Measurements from ENCODE around the gene EIF3L.

The EIF3L gene

DNA sequence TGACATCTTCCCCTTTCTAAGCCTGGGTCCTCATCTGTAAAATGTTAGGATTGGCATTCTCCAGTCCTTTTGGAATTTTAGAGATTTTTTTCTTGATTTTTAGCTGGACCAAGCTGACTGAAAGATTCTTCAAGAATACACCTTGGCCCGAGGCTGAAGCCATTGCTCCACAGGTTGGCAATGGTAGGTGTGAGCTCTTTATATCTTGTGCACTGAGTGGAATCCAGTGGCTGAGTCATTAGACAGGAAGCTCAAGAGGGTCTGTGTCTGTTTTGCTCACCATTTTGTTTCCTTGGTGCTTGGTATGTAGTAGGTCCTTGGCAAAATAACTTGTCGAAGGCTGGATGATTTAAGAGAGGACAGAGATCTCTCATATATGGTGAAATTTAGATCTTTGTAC lies 6.2 kb downstream of the EIF3L start:
- DNase-seq = no peak

GRCh38 chr22:37860796-37861421 lies 11.7 kb downstream of the EIF3L start:
- peak; percentile 14 for DNase-seq

DNA sequence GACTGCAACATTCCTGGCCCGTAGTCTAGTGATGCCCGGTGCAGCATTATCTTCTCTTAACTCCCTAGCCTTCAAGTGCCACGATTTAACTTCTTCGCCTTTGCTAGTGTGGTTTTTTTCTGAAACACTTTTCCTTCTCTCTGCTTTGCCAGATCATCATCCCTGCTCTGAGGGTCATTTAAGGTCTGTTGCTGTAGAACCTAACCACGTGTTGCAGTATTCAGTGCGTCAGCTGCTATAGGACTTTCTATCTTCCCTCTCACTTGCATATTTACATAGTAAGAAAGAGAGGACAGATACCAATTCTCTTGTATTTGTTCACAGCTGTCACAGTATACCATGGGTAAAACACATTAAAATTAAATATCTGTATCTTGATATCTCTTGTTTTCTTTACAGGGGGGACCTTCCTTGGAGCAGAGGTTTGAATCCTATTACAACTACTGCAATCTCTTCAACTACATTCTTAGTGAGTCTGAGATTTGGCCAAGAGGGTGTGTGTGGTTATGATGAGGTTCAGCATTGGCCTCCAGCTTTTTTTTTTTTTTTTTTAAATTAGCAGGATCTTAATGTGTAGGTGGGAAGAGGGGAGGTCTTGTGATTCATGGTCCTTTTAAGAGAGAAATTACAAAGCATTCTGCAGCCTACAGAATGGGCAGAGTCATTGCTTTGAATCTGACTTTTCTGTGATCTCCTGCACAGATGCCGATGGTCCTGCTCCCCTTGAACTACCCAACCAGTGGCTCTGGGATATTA lies 13.5 kb downstream of the EIF3L start:
- DNase-seq = no peak

- DNase-seq = no peak
Measured at GRCh38 chr22:37865510-37865909, 16.3 kb downstream of the EIF3L start.

- DNase-seq = peak; percentile 53
Measured at GRCh38 chr22:37870273-37870672, 21.1 kb downstream of the EIF3L start.

DNA sequence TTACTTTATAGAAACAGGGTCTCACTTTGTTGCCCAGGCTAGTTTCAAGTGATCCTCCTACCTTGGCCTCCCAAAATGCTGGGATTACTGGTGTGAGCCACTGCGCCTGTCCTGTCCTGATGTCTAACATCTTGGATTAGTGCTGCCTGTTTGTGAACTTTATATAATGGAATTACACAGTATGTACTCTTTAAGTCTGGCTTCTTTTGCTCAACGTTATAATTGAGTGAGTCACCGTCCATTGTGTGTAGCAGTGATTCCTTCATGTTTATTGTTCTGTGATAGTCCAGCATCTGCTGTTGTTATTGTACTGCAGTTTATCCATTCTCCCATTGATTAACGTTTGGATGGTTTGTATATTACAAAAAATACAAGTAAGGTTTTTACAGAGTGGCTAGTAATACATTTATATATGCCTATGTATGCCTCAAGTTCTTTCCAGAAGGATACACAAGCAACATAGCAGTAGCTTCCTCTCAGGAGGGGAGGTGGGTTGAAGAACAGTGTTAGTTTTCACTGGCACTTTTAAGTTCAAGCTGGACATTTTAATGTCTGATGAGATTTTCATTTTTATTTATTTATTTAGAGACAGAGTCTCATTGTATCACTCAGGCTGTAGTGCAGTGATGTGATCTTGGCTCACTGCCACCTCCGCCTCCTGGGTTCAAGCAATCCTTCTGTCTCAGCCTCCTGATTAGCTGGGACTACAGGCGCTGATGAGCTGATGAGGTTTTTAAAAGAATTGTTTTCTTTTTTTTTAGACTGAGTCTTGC lies 31.6 kb downstream of the EIF3L start:
- DNase-seq = no peak

- DNase-seq = no peak
Measured at GRCh38 chr22:37884420-37884819, 35.2 kb downstream of the EIF3L start.

DNA sequence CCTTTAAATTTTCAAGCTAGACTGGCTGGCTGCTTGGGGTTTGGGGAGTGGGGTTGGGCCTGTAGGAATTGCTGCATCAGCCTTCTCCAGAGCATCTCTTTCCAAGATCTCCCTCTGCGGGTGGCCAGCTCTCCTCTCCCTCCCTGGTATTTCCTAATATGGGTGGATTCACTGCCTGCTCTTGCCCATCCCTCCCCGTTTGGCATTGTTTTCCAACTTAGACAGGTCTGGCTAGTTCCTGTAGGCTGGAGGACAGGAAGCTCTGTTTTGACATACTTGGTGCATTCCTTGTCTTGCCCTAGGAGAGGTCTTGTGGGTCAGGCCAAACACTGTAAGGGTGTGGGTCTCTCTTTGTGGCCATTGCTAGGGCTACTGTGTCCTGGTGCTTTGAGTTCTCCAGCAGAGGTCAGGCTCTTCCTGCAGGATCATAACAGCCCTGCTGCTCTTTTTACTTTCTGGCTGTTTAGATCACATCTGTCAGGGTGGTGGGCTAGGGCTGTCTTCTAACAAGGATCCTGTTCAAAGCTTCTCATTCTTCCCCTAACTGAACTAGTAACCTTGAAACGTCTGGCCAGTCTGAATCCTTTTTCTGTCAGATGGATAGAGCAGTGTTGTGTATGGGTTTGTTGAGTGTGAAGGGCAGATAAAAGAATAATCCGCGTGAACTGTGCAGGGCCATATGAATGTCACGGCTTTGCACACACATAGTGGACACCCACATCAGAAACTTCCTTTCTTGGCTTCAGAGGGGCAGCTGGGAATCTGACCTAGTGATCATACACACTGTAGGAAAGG lies 38.6 kb downstream of the EIF3L start:
- DNase-seq = no peak

- no peak for DNase-seq
Measured at GRCh38 chr22:37891926-37892325, 42.7 kb downstream of the EIF3L start.

- no peak for DNase-seq
Measured at GRCh38 chr22:37892566-37893335, 43.5 kb downstream of the EIF3L start.

DNA sequence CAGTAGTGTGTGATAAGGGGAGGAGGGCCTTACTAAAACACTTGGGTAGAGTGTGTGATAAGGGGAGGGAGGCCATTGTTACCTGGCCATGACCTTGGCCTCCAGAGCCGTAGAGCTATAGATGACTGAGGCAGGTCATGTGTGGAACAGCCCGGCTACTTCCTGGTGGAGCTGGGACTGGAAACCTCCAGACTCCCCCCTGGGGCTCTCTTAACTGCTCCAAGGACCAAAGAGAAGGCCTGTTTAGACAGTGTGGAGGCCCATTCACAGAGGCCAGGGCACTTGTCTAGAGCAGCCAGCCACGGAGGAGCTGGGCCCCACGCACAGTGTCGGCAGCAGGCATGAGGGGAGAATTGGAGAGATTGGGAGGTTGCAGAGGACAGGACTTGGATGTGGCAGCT lies 44.4 kb downstream of the EIF3L start:
- no peak for DNase-seq

DNA sequence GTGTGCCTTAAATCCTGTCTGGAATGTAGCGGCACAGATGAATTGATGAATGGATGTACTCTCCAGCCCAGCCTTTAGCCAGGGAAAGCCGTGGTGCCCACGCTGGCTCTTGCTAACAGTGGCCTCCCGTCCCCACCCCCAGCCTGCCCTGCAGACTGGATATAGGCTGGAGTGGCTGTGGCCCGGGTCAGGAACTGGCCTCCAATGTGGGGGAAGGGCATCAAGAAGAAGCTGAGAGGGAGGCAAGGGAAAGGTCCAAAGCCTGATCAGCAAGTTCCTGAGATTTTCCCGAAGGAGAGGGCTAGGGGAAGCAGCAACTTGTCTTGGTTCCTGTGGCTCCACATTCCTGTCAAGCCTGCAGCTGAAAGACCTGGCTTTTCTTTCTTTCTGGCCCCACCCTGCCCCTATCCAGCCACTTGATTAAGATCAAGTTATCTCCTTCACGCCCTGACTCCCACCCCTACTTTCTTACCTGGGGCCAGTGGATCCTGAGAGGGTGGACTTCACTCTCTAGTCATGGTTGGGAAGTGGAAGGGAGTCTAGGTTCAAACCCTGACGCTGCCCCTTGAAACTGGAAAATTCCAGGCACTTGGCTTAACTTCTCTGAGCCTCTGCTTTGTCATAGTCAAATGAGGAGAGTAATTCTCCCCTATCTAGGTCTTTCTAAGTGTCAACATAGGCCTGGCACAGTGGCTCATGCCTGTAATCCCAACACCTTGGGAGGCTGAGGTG lies 45.9 kb downstream of the EIF3L start:
- no peak for DNase-seq

- DNase-seq = peak; percentile 49
Measured at GRCh38 chr22:37896181-37896592, 47.0 kb downstream of the EIF3L start.

DNA sequence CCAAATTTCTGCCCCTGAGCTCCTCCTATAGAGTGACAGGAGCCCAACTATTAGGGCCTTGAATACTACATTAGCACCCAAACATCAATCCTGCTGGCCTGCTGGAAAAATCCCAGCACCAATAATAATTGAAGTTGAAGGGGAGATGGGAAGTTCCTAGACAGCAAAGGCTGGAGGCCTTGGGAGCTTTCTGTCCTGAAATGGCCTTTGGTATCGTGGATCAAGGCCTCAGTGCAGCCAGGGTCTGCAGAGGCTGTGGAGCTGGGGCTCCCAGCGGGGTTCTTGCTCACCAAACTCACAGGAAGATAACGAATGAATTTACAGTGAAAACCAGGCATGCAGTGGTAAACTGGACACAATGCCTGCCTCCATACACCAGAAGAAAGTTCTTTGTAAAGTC lies 47.7 kb downstream of the EIF3L start:
- DNase-seq = no peak

DNA sequence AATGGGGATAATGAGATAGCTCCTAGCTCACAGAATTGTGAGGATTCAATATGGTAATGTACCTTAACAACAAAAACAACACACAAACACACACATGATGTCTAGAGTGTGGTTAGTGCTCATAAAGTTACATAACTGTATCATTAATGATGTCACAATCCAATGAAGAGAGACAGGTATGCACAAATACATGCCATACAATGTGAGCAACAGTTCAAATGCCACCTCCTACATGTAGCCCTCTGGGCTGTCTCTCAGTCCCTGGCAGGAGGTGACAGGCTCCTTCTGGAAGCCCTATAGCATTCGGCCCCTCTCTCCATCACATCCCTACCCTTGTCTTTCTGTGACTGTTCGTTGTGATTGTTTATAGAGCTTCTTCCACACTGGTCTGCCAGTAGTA lies 48.6 kb downstream of the EIF3L start:
- DNase-seq = no peak

- no peak for DNase-seq
Measured at GRCh38 chr22:37898441-37899181, 49.4 kb downstream of the EIF3L start.

- DNase-seq = no peak
Measured at GRCh38 chr22:37904572-37905533, 55.6 kb downstream of the EIF3L start.

DNA sequence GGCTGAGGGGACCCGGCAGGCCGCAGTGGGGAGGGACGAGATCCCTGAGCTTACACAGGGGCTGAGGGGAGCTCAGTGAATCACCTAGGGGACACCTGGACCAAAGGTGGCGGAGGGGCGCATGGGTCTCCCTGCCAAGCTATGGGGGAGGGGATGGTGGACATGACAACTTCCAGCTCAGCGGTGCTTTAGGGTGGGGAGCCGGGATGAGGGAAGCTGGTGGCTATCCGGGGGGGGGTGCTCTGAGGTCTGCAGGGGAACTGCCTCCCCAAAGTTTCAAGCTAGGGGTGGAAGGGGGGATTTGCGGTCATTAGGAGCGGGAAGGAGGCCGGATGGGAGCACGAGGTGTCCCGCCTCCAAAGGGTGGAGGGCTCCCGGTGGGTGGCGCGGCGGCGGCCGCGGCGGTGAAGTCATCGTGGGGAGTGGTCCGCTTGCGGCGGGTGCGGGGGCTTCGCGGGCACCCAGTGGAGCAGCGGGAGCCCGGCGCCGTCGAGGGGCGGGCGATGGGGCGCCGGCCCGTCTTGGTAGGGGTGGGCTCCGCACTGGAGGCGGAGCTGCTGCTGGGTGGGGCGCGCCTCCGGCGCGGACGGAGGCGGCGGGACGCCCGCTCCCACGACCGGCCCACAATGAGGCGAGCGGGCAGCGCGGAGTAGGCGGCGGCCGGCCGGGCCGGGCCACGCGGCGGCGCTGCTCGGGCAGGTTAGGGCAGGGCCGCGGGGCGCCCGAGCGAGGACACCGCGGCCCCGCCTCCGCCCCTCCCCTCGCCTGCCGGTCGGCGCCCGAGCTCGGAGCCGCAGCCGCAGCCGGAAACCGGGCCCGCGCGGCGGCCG lies 56.5 kb downstream of the EIF3L start, which contains the start of gene MICALL1:
MICALL1 (plus strand) TSS at position 764 of the 830 bp plus-strand sequence. CDS start 126 bp downstream, outside the sequence.
- peak; percentile 22 for DNase-seq

Measured in NCI-H2029 (cell line).